Testis (tissue), 2 donors: ENCODE measurements around the gene NAV1.
"Not testable (repeated sequence)": the region's sequence is repeated elsewhere in the genome, so short reads cannot be mapped to it uniquely, and the experiment has no call there.

Experiments
- CTCF ChIP-seq, 3 experiments: fragments of 450-650 bp in 2 of 3; fragments of 200-600 bp in 1 of 3; sonication (generic) in 1 of 3; IDR thresholded peaks; one replicate each; pipeline ENCODE4 v1.5.1; 2016 to 2019; ENCODE audit warnings: antibody characterized with exemption in 3 of 3, mild to moderate bottlenecking in 2 of 3, moderate library complexity in 1 of 3
- POLR2A ChIP-seq: fragments of 450-650 bp; IDR thresholded peaks from one replicate; pipeline ENCODE4 v1.6.1; 2017; ENCODE audit warnings: antibody characterized with exemption, mild to moderate bottlenecking, moderate library complexity

- TF ChIP-seq CTCF (IDR thresholded peaks at IDR 0.05); POLR2A: not testable (repeated sequence)
Measured at GRCh38 chr1:201493026-201493656, 45.8 kb upstream of the NAV1 start.
